ENCODE data around the gene CPA4.

Gene CPA4

DNA sequence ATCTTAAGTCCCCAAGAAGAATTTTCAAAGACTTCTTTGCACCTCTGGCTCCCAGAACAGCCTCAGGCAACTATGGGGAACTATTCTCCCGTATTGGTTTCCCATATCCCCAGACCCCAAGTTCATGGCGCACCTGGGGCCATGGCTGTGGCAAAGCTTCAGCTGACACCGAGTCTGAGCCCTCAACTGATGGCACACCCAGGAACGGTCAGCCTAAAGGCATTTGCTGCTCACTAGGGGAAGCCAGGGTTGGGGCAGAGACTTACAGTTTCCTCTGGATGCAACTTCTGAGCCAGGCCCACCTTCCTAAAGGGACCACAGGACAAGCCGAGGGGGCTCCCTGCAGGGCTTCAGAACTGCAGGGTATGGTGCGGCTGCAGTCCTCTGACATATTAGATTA lies 73.6 kb downstream of the CPA4 start:
- no peak for DNase-seq

DNA sequence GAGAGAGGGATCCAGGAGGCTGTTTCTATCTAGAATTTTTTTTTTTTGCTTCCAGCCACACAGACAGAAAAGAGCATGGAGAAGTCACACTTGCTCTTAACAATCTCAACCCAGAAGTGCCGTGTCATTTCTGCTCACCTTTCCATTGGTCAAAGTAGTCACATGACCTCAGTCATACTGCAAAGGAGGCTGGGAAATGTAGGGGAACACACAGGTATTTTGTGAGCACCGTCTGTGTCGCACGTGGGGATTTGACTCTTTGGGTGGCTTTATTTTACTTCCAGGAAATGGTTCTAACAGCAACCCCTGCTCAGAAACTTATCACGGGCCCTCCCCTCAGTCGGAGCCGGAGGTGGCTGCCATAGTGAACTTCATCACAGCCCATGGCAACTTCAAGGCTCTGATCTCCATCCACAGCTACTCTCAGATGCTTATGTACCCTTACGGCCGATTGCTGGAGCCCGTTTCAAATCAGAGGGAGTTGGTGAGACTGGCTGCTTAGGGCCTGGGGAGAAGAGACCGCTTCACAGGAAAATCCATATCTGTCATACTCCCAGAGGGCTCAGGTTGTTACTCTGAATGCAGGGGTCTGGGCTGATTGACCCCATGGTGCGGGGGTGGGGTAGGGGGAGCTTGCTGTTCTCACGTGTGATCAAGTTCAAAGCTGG lies 74.3 kb downstream of the CPA4 start:
- no peak for DNase-seq

DNA sequence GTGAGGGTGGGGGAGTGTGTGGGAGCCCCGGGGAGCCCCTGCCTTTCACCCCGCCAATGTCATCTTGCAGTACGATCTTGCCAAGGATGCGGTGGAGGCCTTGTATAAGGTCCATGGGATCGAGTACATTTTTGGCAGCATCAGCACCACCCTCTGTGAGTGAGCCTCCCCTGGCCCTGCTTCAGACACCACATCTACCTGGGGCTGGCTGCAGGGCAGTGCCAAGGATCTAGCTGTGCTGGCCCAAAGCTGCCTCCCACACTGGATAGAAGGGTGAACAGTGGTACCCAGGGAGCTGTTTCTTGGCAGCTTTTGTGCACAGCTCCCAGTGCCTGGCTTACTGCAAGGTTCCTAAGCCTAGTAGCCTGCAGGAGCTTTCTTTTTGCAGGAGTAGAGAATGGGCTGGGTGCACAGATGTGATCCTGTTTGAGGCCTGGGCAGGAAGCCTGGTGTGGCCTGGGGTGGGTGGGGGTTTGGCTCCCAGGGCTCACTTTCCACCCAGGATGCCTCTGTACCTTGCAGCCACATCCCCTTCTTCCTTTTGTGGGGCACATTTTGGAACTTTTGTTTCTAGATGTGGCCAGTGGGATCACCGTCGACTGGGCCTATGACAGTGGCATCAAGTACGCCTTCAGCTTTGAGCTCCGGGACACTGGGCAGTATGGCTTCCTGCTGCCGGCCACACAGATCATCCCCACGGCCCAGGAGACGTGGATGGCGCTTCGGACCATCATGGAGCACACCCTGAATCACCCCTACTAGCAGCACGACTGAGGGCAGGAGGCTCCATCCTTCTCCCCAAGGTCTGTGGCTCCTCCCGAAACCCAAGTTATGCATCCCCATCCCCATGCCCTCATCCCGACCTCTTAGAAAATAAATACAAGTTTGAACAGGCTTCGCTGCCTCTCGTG lies 75.1 kb downstream of the CPA4 start:
- DNase-seq = no peak

DNA sequence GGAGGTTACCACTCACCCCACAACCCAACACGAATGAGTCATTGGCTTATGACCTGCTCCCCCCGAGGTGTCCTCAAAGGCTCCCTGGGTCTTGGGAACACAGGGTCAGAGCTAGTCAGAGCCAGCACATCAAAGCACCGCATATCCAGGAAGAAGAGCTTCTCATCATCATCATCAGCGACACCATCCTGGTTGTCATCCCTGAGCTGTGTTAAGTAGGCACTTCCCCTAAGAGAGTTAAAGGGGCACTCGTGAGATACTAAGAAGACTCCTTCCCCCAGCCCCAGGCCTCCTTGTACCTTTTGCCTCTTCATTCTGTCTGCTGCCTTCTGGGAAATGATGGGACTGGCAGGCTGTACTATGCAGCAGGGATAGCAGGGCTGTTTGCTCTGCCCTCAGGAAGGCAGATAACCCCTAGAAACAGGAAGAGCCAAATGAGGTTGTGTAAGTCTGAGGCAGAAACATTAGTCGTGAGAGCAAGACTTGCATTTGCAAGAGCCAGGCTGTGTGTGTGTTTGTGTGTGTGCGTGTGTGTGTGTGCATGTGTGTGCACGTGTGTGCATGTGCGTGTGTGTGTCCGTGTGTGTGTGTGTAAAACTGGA lies 76.2 kb downstream of the CPA4 start:
- DNase-seq = no peak

DNA sequence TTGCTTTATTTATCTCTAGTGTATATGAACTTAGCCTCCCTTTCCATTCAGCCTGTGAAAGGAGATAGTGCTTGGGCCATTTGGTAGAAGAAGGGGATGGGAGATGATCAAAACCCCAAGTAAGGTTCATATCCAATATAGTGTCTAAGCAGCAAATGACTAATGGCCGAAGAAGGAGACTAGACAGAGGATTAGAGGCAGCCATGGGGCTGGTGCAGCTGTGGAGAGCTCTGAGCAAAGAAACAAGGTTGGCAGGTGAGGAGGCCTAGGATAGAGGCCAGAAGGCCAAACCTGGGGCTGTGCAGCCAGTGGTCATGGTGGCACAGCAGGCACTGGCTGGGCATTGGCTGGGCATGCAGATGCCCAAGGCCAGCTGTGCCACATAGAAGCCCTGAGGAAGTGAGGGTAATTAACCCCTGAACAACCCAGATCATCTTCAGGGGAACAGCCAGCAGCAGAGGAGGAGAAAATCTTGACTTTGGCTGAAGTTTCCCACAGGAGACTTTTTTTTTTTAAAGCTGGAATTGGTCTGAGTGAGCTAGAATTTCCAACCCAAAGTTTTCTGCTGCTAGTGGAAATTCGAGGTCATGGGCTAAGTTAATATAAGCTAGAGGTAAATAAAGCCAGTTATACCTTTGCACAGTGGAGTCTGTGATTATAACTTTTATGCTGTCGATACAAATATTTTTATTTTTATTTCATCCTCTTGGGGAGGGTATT lies 77.0 kb downstream of the CPA4 start:
- no peak for DNase-seq

DNA sequence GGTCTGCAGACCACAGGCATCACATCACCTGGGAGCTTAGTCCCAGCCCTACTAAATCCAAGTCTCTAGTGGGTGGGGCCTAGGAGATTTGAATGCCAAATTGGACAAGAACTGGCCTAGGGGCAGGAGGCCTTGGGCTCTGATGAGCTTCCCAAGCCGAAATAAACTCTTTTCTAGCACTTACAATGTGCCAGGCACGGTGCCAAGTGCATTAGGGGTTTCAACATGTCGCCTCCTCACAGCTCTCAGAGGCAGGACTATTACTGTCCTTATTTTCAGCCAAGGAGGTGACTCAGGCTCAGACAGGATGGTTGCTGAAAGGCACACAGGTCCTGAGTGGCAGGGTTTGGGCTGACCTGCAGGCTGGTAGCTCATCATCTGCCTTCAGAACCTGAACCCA lies 78.1 kb downstream of the CPA4 start:
- no peak for DNase-seq

DNA sequence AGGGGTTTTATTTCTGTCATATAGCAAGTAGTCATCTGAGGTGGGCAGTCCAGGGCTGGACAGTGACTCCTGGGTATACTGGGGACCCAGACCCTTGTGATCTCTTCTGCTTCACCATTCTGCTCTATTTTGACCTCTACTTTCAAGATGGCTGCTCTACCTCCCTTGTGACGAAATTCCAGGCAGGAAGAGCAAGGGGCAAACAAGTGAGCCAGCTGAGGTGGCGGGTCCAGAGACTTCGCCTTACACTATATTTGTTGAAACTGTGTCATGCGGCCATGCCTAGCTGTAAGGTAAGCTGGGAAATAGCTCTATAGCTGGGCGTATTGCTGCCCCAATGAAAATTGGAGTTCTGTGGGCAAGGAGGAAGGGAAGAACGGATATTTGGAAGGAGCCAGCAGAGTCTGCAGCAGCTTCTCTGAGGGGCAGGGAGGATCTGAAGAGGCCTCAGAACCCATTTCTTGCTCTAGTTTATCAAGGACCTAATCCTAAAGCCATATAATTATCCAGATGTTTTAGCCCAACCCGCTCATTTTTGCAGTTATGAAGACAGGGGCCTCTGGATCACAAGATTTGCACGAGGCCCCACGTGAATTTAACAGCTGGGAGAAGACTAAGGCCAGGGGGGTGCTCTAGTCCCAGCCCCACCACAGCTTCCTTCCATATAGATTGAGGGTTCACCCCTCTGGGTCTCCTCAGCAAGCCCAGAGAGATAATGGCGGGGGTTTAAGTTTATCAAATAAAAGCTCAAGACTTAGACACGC lies 79.6 kb downstream of the CPA4 start:
- DNase-seq = no peak

Data from NCI-H510A (cell line).